Measurements from ENCODE around the gene TBC1D8. TPM values are rescaled to one million over a fixed set of nuclear protein-coding genes. Genes with fewer than 3 reads are reported as not detected.

Gene TBC1D8
- total RNA-seq, 1 experiment from 2014 or later: 51.7 TPM

- CTCF ChIA-PET: interaction anchor here (0.6 to 3.6 kb wide), 27 partner anchors 9 to 400 kb away, joined by 3 to 102 read pairs (median 5); partner anchors contain the start of genes CNOT11 and TBC1D8
- DNase-seq (ENCODE audit: low spot score) (peak; percentile 66), ATAC-seq (peak; percentile 90)
- H3K4me3 Mint-ChIP-seq: no peak overlapping the region
- no peaks in the 10 kb centered on the region for H3K9me3 Mint-ChIP-seq
- H3K27ac Mint-ChIP-seq: no peak overlapping the region
- H3K27me3 Mint-ChIP-seq (ENCODE audit: low read depth): no peaks in the 10 kb centered on the region
- H3K36me3 Mint-ChIP-seq: peaks cover 49% of the 10 kb centered on the region
- POLR2A ChIA-PET: no interaction called here
- peak; percentile 79 for TF ChIP-seq CTCF (IDR thresholded peaks at IDR 0.05)
- TF ChIP-seq GABPB1 (CRISPR knock-in tag; IDR thresholded peaks at IDR 0.05): peak; percentile 100
- peak; percentile 86 for TF ChIP-seq ATF3 (CRISPR knock-in tag; conservative IDR thresholded peaks at IDR 0.05)
- no peak for TF ChIP-seq TCF7 (CRISPR knock-in tag; IDR thresholded peaks at IDR 0.05; ENCODE audit: low read depth)
- no peak for TF ChIP-seq SP1 (CRISPR knock-in tag; conservative IDR thresholded peaks at IDR 0.05)
- TF ChIP-seq SMAD3 (CRISPR knock-in tag; IDR thresholded peaks at IDR 0.05; ENCODE audit: borderline replicate concordance): no peak
- no peak for TF ChIP-seq ZBTB21 (CRISPR knock-in tag; IDR thresholded peaks at IDR 0.05; ENCODE audit: borderline replicate concordance)
- no peak for TF ChIP-seq NR2C2 (CRISPR knock-in tag; IDR thresholded peaks at IDR 0.05)
- TF ChIP-seq ZNF512 (CRISPR knock-in tag; IDR thresholded peaks at IDR 0.05; ENCODE audit: borderline replicate concordance): no peak
- no peak; the same call in 1 of the 2 replicates for TF ChIP-seq ERG (CRISPR knock-in tag; IDR thresholded peaks at IDR 0.05)
- TF ChIP-seq FOXP1 (CRISPR knock-in tag; IDR thresholded peaks at IDR 0.05; ENCODE audit: borderline replicate concordance): peak; percentile 47; the same call in 1 of the 2 replicates
- TF ChIP-seq HMGXB4 (CRISPR knock-in tag; IDR thresholded peaks at IDR 0.05): no peak
- 0 out of 2 replicates have a peak, but pooled peaks have one; percentile 33 for TF ChIP-seq EMX1 (CRISPR knock-in tag; IDR thresholded peaks at IDR 0.05)
- no peak for TF ChIP-seq JUN (CRISPR knock-in tag; IDR thresholded peaks at IDR 0.05)
- peak; percentile 66 for TF ChIP-seq MAX (CRISPR knock-in tag; IDR thresholded peaks at IDR 0.05)
- TF ChIP-seq TEAD1 (CRISPR knock-in tag; IDR thresholded peaks at IDR 0.05): no peak
- TF ChIP-seq NR3C1 (CRISPR knock-in tag; conservative IDR thresholded peaks at IDR 0.05; ENCODE audit: low read depth): no peak
- no peak for TF ChIP-seq ZNF121 (CRISPR knock-in tag; IDR thresholded peaks at IDR 0.05)
- TF ChIP-seq ZNF219 (CRISPR knock-in tag; IDR thresholded peaks at IDR 0.05; ENCODE audit: borderline replicate concordance): no peak
- TF ChIP-seq SMAD4 (CRISPR knock-in tag; IDR thresholded peaks at IDR 0.05): no peak
- TF ChIP-seq AR (CRISPR knock-in tag; IDR thresholded peaks at IDR 0.05): no peak
- no peak for TF ChIP-seq RELA (CRISPR knock-in tag; IDR thresholded peaks at IDR 0.05; ENCODE audit: borderline replicate concordance)
- H3K4me1 Mint-ChIP-seq: peaks cover 7% of the 10 kb centered on the region
Measured at GRCh38 chr2:101038455-101039255, 112.5 kb downstream of the TBC1D8 start.
